ENCODE measurements around the gene VASH1.

Gene VASH1

DNA sequence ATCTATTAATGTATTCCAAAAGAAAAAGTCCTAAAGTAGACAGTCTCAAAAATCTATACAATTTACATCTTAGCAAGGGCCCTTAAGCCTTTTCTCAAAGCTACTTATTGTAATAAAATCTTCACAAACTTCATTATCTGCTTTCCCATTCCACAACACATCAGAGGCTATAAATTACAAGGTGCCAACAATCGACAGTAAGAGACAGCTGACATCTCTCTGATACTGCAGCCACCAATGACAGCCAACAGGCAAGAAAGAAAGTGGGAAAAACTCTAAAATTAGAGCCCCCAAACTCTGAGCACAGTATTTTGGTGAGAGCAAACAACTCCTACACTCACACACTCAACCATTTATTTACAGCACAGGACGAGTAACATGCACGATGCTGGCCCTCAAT is 49.3 kb downstream of the VASH1 start:
- H3K9ac ChIP-seq (ENCODE audit: low read depth, low read length, poor library complexity): no peak overlapping the region
- peaks cover 3% of the 10 kb centered on the region for H3K79me1 ChIP-seq (ENCODE audit: low read depth, low read length)
- H2AFZ ChIP-seq (ENCODE audit: low read length): peak overlapping the region; percentile 9
- no peak overlapping the region for H2BK120ac ChIP-seq (ENCODE audit: low read depth, low read length)
- H3K4me3 ChIP-seq (ENCODE audit: low read length in 2 of 2): no peak overlapping the region
- peaks cover 0 to 5% (median 0%) of the 10 kb centered on the region in 3 experiments for H3K27me3 ChIP-seq (ENCODE audit: control insufficient read depth in 3 of 3, insufficient read depth in 3 of 3, low read depth in 1 of 3, low read length in 3 of 3)
- no peak overlapping the region for H3K14ac ChIP-seq (ENCODE audit: low read length)
- peaks cover 5 to 13% of the 10 kb centered on the region in 2 donors for H3K4me1 ChIP-seq (ENCODE audit: control insufficient read depth in 2 of 2, insufficient read depth in 1 of 2, low read depth in 1 of 2, low read length in 2 of 2)
- H4K8ac ChIP-seq (ENCODE audit: low read depth, low read length): no peak overlapping the region
- no peak overlapping the region for H2BK12ac ChIP-seq (ENCODE audit: low read length)
- no peak overlapping the region for H2AK5ac ChIP-seq (ENCODE audit: low read depth, low read length)
- no peak overlapping the region for H3K23ac ChIP-seq (ENCODE audit: low read depth, low read length, poor library complexity)
- DNase-seq (ENCODE audit: low spot score): no peak
- H2BK5ac ChIP-seq (ENCODE audit: low read length): no peak overlapping the region
- peaks cover 20 to 41% of the 10 kb centered on the region in 2 donors for H3K36me3 ChIP-seq (replicated peaks in 1 of 2; ENCODE audit: control insufficient read depth in 2 of 2, insufficient read depth in 2 of 2, low read length in 2 of 2)
- no peak overlapping the region for H3K4ac ChIP-seq (ENCODE audit: low read length)
- H3K27ac ChIP-seq (replicated peaks; ENCODE audit: low read length): no peak overlapping the region
- no CpG with 5 or more reads among the region's 3 CpGs for WGBS, 2 donors (ENCODE audit: extremely low coverage in 2 of 2, insufficient read length in 2 of 2, insufficient replicate concordance in 1 of 2)
- no peak overlapping the region for H3K18ac ChIP-seq (ENCODE audit: low read length)
- no peak overlapping the region for H3K4me2 ChIP-seq (ENCODE audit: insufficient read depth, low read length, poor library complexity, severe bottlenecking)
- H2BK15ac ChIP-seq (ENCODE audit: low read length): no peak overlapping the region
- H4K91ac ChIP-seq (ENCODE audit: low read depth, low read length, poor library complexity): no peak overlapping the region
- no peaks in the 10 kb centered on the region for H3K9me3 ChIP-seq (replicated peaks in 1 of 2; ENCODE audit: control insufficient read depth in 2 of 2, insufficient read depth in 1 of 2, low read depth in 1 of 2, low read length in 2 of 2)

DNA sequence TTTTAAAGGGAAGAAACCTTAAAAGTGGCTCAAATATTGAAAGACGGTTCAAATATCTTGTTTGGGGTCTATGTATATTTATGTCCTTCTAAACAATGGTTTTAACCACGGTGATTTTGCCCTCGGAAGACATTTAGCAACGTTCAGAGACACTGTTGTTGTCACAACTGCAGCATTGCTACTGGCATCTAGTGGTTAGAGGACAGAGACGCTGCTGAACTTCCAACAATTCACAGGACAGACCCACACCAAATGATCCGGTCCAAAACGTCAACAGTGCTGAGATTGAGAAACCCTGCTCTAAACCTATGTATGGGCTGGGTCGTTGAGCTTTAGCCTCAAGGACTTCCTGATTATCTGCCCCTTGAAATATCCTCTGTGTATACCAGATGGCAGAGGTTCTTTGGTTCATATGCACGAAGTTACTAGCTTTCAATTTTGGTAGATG is 49.7 kb downstream of the VASH1 start:
- Histone ChIP-seq H3K79me1 (ENCODE audit: low read depth, low read length) (peaks cover 3% of the 10 kb centered on the region), H3K23ac (ENCODE audit: low read depth, low read length, poor library complexity) (no peak overlapping the region), H3K4me1 (ENCODE audit: control insufficient read depth in 2 of 2, insufficient read depth in 1 of 2, low read depth in 1 of 2, low read length in 2 of 2) (peaks cover 5 to 13% of the 10 kb centered on the region in 2 donors), H3K9me3 (replicated peaks in 1 of 2; ENCODE audit: control insufficient read depth in 2 of 2, insufficient read depth in 1 of 2, low read depth in 1 of 2, low read length in 2 of 2) (no peaks in the 10 kb centered on the region), H3K18ac (ENCODE audit: low read length) (no peak overlapping the region), H2BK15ac (ENCODE audit: low read length) (no peak overlapping the region), H2AK5ac (ENCODE audit: low read depth, low read length) (no peak overlapping the region), H3K27ac (replicated peaks; ENCODE audit: low read length) (no peak overlapping the region), H2BK12ac (ENCODE audit: low read length) (no peak overlapping the region), H3K14ac (ENCODE audit: low read length) (no peak overlapping the region), H3K4me3 (ENCODE audit: low read length in 2 of 2) (peak overlapping the region in 1 of 2 donors; percentile 27), H4K8ac (ENCODE audit: low read depth, low read length) (no peak overlapping the region), H3K36me3 (replicated peaks in 1 of 2; ENCODE audit: control insufficient read depth in 2 of 2, insufficient read depth in 2 of 2, low read length in 2 of 2) (peaks cover 20 to 37% of the 10 kb centered on the region in 2 donors), H3K9ac (ENCODE audit: low read depth, low read length, poor library complexity) (no peak overlapping the region), H2BK120ac (ENCODE audit: low read depth, low read length) (no peak overlapping the region), H2BK5ac (ENCODE audit: low read length) (no peak overlapping the region), H2AFZ (ENCODE audit: low read length) (peak overlapping the region; percentile 9), H4K91ac (ENCODE audit: low read depth, low read length, poor library complexity) (no peak overlapping the region), H3K4ac (ENCODE audit: low read length) (no peak overlapping the region), H3K27me3 (ENCODE audit: control insufficient read depth in 3 of 3, insufficient read depth in 3 of 3, low read depth in 1 of 3, low read length in 3 of 3) (peaks cover 0 to 5% (median 0%) of the 10 kb centered on the region in 3 experiments), H3K4me2 (ENCODE audit: insufficient read depth, low read length, poor library complexity, severe bottlenecking) (peak overlapping the region; percentile 29)
- no CpG with 5 or more reads among the region's 9 CpGs for WGBS, 2 donors (ENCODE audit: extremely low coverage in 2 of 2, insufficient read length in 2 of 2, insufficient replicate concordance in 1 of 2)
- DNase-seq (ENCODE audit: low spot score): no peak

DNA sequence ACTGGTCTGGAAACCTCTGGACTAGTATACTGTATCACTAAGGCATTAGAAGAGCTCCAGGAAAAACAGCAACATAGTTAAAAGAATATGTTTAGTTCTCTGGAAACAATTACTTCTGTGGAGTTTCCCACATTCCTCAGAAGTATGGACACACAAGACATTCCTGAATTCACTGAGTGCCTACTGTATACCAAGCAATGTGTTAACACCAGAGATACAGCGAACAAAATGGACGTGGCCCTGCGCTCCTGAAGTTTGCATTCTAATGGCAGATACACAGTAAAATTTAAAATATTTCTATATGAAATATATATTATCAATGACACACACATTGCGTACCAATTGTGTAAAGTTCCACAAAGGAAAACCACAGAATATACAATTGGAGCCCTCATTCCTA is 50.3 kb downstream of the VASH1 start:
- peaks cover 5 to 13% of the 10 kb centered on the region in 2 donors for H3K4me1 ChIP-seq (ENCODE audit: control insufficient read depth in 2 of 2, insufficient read depth in 1 of 2, low read depth in 1 of 2, low read length in 2 of 2)
- peak overlapping the region in 1 of 2 donors; percentile 85 for H3K4me3 ChIP-seq (ENCODE audit: low read length in 2 of 2)
- no peak overlapping the region for H2BK120ac ChIP-seq (ENCODE audit: low read depth, low read length)
- H3K18ac ChIP-seq (ENCODE audit: low read length): no peak overlapping the region
- H2BK5ac ChIP-seq (ENCODE audit: low read length): no peak overlapping the region
- no peak overlapping the region for H2BK15ac ChIP-seq (ENCODE audit: low read length)
- H3K27me3 ChIP-seq (ENCODE audit: control insufficient read depth in 3 of 3, insufficient read depth in 3 of 3, low read depth in 1 of 3, low read length in 3 of 3): peaks cover 0 to 5% (median 0%) of the 10 kb centered on the region in 3 experiments
- H2BK12ac ChIP-seq (ENCODE audit: low read length): no peak overlapping the region
- no CpG with 5 or more reads among the region's 4 CpGs for WGBS, 2 donors (ENCODE audit: extremely low coverage in 2 of 2, insufficient read length in 2 of 2, insufficient replicate concordance in 1 of 2)
- no peak for DNase-seq (ENCODE audit: low spot score)
- no peak overlapping the region for H3K23ac ChIP-seq (ENCODE audit: low read depth, low read length, poor library complexity)
- no peak overlapping the region for H3K4ac ChIP-seq (ENCODE audit: low read length)
- H4K91ac ChIP-seq (ENCODE audit: low read depth, low read length, poor library complexity): no peak overlapping the region
- H3K14ac ChIP-seq (ENCODE audit: low read length): no peak overlapping the region
- H3K79me1 ChIP-seq (ENCODE audit: low read depth, low read length): peaks cover 3% of the 10 kb centered on the region
- H3K36me3 ChIP-seq (replicated peaks in 1 of 2; ENCODE audit: control insufficient read depth in 2 of 2, insufficient read depth in 2 of 2, low read length in 2 of 2): peaks cover 17 to 31% of the 10 kb centered on the region in 2 donors
- no peak overlapping the region for H2AK5ac ChIP-seq (ENCODE audit: low read depth, low read length)
- H3K9me3 ChIP-seq (replicated peaks in 1 of 2; ENCODE audit: control insufficient read depth in 2 of 2, insufficient read depth in 1 of 2, low read depth in 1 of 2, low read length in 2 of 2): no peaks in the 10 kb centered on the region
- H4K8ac ChIP-seq (ENCODE audit: low read depth, low read length): no peak overlapping the region
- no peak overlapping the region for H3K9ac ChIP-seq (ENCODE audit: low read depth, low read length, poor library complexity)
- H2AFZ ChIP-seq (ENCODE audit: low read length): no peak overlapping the region
- H3K4me2 ChIP-seq (ENCODE audit: insufficient read depth, low read length, poor library complexity, severe bottlenecking): peak overlapping the region; percentile 86
- no peak overlapping the region for H3K27ac ChIP-seq (replicated peaks; ENCODE audit: low read length)

DNA sequence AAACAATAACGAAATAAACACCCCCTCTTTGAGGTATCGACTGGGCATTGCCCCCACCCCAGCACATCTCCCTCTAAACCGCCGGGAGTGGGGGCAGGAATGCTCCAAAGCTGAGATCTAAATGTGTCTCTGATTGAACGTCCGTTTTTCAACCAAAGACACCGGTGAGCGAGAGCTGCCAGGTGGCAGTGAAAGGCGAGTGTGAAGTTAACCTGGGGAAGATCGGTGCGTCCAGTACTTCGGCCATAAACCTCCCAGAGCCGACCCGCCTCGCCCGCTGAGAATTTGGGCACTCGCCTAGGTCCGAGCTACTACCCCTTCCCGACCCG is 50.8 kb downstream of the VASH1 start:
- Histone ChIP-seq H3K36me3 (replicated peaks in 1 of 2; ENCODE audit: control insufficient read depth in 2 of 2, insufficient read depth in 2 of 2, low read length in 2 of 2) (peaks cover 13 to 26% of the 10 kb centered on the region in 2 donors), H2BK5ac (ENCODE audit: low read length) (no peak overlapping the region), H2AFZ (ENCODE audit: low read length) (peak overlapping the region; percentile 97), H3K14ac (ENCODE audit: low read length) (peak overlapping the region; percentile 66), H3K9ac (ENCODE audit: low read depth, low read length, poor library complexity) (peak overlapping the region; percentile 87), H2BK15ac (ENCODE audit: low read length) (no peak overlapping the region), H3K4me3 (ENCODE audit: low read length in 2 of 2) (peak overlapping the region; percentile 85 to 90), H3K4ac (ENCODE audit: low read length) (no peak overlapping the region), H3K79me1 (ENCODE audit: low read depth, low read length) (peaks cover 3% of the 10 kb centered on the region), H3K27ac (replicated peaks; ENCODE audit: low read length) (no peak overlapping the region), H3K9me3 (replicated peaks in 1 of 2; ENCODE audit: control insufficient read depth in 2 of 2, insufficient read depth in 1 of 2, low read depth in 1 of 2, low read length in 2 of 2) (no peaks in the 10 kb centered on the region), H4K91ac (ENCODE audit: low read depth, low read length, poor library complexity) (no peak overlapping the region), H3K23ac (ENCODE audit: low read depth, low read length, poor library complexity) (no peak overlapping the region), H2BK120ac (ENCODE audit: low read depth, low read length) (no peak overlapping the region), H3K27me3 (ENCODE audit: control insufficient read depth in 3 of 3, insufficient read depth in 3 of 3, low read depth in 1 of 3, low read length in 3 of 3) (peaks cover 0 to 7% (median 0%) of the 10 kb centered on the region in 3 experiments), H3K4me2 (ENCODE audit: insufficient read depth, low read length, poor library complexity, severe bottlenecking) (peak overlapping the region; percentile 86), H3K18ac (ENCODE audit: low read length) (peak overlapping the region; percentile 91), H3K4me1 (ENCODE audit: control insufficient read depth in 2 of 2, insufficient read depth in 1 of 2, low read depth in 1 of 2, low read length in 2 of 2) (peaks cover 5 to 13% of the 10 kb centered on the region in 2 donors), H4K8ac (ENCODE audit: low read depth, low read length) (no peak overlapping the region), H2BK12ac (ENCODE audit: low read length) (no peak overlapping the region), H2AK5ac (ENCODE audit: low read depth, low read length) (no peak overlapping the region)
- no peak for DNase-seq (ENCODE audit: low spot score)
- WGBS, 2 donors (ENCODE audit: extremely low coverage in 2 of 2, insufficient read length in 2 of 2, insufficient replicate concordance in 1 of 2): no CpG with 5 or more reads among the region's 20 CpGs
